ENCODE data around the gene GLIPR2.

DNA sequence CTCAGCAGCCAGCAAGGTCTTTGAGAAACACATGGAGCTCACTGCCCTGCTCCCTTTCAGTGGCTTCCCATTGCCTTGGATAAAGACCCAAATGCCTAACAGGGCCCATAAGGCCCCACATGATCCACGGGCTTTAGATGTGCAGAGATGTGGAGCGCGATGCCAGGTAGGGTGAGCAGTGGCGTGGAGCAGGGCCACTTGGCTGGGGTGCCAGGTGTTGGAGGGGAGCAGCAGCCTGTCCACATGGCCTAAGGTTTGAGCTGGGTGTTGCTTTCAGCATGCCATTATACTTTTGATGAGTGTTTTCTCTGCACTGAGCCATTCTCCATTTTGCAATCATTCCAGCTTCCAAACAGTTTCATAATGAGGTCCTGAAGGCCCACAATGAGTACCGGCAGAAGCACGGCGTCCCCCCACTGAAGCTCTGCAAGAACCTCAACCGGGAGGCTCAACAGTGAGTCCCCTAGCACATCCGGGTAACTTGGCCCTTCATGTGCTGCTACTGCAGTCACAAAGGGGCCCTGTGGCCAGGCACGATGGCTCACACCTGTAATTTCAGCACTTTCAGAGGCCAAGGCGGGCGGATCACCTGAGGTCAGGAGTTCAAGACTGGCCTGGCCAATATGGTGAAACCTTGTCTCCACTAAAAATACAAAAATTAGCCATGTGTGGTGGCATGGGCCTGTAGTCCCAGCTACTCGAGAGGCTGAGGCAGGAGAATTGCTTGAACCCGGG lies 11.1 kb downstream of the GLIPR2 start:
- TF ChIP-seq, protein P1, sequence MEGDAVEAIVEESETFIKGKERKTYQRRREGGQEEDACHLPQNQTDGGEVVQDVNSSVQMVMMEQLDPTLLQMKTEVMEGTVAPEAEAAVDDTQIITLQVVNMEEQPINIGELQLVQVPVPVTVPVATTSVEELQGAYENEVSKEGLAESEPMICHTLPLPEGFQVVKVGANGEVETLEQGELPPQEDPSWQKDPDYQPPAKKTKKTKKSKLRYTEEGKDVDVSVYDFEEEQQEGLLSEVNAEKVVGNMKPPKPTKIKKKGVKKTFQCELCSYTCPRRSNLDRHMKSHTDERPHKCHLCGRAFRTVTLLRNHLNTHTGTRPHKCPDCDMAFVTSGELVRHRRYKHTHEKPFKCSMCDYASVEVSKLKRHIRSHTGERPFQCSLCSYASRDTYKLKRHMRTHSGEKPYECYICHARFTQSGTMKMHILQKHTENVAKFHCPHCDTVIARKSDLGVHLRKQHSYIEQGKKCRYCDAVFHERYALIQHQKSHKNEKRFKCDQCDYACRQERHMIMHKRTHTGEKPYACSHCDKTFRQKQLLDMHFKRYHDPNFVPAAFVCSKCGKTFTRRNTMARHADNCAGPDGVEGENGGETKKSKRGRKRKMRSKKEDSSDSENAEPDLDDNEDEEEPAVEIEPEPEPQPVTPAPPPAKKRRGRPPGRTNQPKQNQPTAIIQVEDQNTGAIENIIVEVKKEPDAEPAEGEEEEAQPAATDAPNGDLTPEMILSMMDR (IDR thresholded peaks at IDR 0.05; ENCODE audit: poor library complexity, severe bottlenecking) = no peak
- TF ChIP-seq EP300 (conservative IDR thresholded peaks at IDR 0.05; ENCODE audit: poor library complexity, severe bottlenecking) = no peak
- TF ChIP-seq POLR2AphosphoS5 (IDR thresholded peaks at IDR 0.05) = no peak
- no peak for TF ChIP-seq TAF1 (IDR thresholded peaks at IDR 0.05; ENCODE audit: low read depth)
- no peak for TF ChIP-seq MXI1 (conservative IDR thresholded peaks at IDR 0.05; ENCODE audit: poor library complexity, severe bottlenecking)
- TF ChIP-seq RAD21 (conservative IDR thresholded peaks at IDR 0.05) = no peak
- TF ChIP-seq EZH2 (IDR thresholded peaks at IDR 0.05; ENCODE audit: borderline replicate concordance, insufficient read depth, low read length, poor library complexity, severe bottlenecking) = no peak

All from neural cell (in vitro differentiated cells).